ENCODE measurements around the gene TEX11.

Gene TEX11

GRCh38 chrX:70498129-70498528 is 410.4 kb downstream of the TEX11 start:
- DNase-seq (ENCODE audit: low read depth in 2 of 2) = no peak

GRCh38 chrX:70497026-70497425 is 411.5 kb downstream of the TEX11 start:
- no peak for DNase-seq (ENCODE audit: low read depth in 2 of 2)

- DNase-seq (ENCODE audit: low read depth in 2 of 2) = no peak
These were observed 412.0 kb downstream of the TEX11 start for GRCh38 chrX:70496491-70496890.

- DNase-seq (ENCODE audit: low read depth in 2 of 2) = no peak
These were observed 414.1 kb downstream of the TEX11 start for GRCh38 chrX:70494441-70494840.

- no peak for DNase-seq (ENCODE audit: low read depth in 2 of 2)
These were observed 419.7 kb downstream of the TEX11 start for GRCh38 chrX:70488856-70489255.

- DNase-seq (ENCODE audit: low read depth in 2 of 2) = no peak
These were observed 423.0 kb downstream of the TEX11 start for GRCh38 chrX:70485466-70485865.

- no peak for DNase-seq (ENCODE audit: low read depth in 2 of 2)
These were observed 426.2 kb downstream of the TEX11 start for GRCh38 chrX:70482300-70482699.

GRCh38 chrX:70481471-70482270 is 426.8 kb downstream of the TEX11 start:
- no peak for DNase-seq (ENCODE audit: low read depth in 2 of 2)

GRCh38 chrX:70480660-70481018 is 427.9 kb downstream of the TEX11 start:
- no peak for DNase-seq (ENCODE audit: low read depth in 2 of 2)

- no peak for DNase-seq (ENCODE audit: low read depth in 2 of 2)
These were observed 428.4 kb downstream of the TEX11 start for GRCh38 chrX:70479922-70480659.

- DNase-seq (ENCODE audit: low read depth in 2 of 2) = no peak
These were observed 429.1 kb downstream of the TEX11 start for GRCh38 chrX:70479247-70479921.

Data from stimulated activated CD8-positive, alpha-beta memory T cell treated with anti-CD3 and anti-CD28 coated beads, Interleukin-7, amount 100 ng/mL, for 4 hours (primary cell).